WTC11 (cell line): Measurements from ENCODE around the gene CEMIP. TPM values are rescaled to one million over a fixed set of nuclear protein-coding genes. Genes with fewer than 3 reads are reported as not detected.

Source experiments
- ATAC-seq: fragments of 200-7000 bp; cut with Tn5 transposase; 2 replicates; pipeline ENCODE4 v1.10.0; 2021; ENCODE audit warnings: mild to moderate bottlenecking, moderate library complexity
- CTCF ChIA-PET: fragments of 300-600 bp; sonication (Branson Sonifier 250); formaldehyde crosslinking; loops from one replicate; lab custom pipeline; 2021; ENCODE audit warnings: antibody characterized with exemption; lab: Charles Lee
- POLR2A ChIA-PET: fragments of 350-600 bp; sonication (Branson Sonifier 250); formaldehyde crosslinking; loops from one replicate; lab custom pipeline; 2021; ENCODE audit warnings: antibody characterized with exemption; lab: Charles Lee
- DNase-seq: peaks from one replicate; pipeline ENCODE4 v3.0.0; 2021; ENCODE audit warnings: low spot score
- H3K27ac Mint-ChIP-seq: 2 replicates; pipeline ENCODE4 v1.8.0; 2021; ENCODE audit warnings: mixed read lengths
- H3K27me3 Mint-ChIP-seq: 2 replicates; pipeline ENCODE4 v1.8.0; 2021; ENCODE audit warnings: low read depth, mild to moderate bottlenecking, moderate library complexity, mixed read lengths
- H3K36me3 Mint-ChIP-seq: 2 replicates; pipeline ENCODE4 v1.8.0; 2021; ENCODE audit warnings: mixed read lengths
- H3K4me1 Mint-ChIP-seq: 2 replicates; pipeline ENCODE4 v1.8.0; 2022; ENCODE audit warnings: mixed read lengths
- H3K4me3 Mint-ChIP-seq: 2 replicates; pipeline ENCODE4 v1.8.0; 2021; ENCODE audit warnings: mild to moderate bottlenecking, moderate library complexity, mixed read lengths
- H3K9me3 Mint-ChIP-seq: 2 replicates; pipeline ENCODE4 v1.8.0; 2021; ENCODE audit warnings: mixed read lengths
- ESRRA ChIP-seq: sonication (generic); formaldehyde crosslinking; IDR thresholded peaks from 2 replicates; pipeline ENCODE4 v1.8.1; 2022; ENCODE audit warnings: mild to moderate bottlenecking, missing genetic modification reagents, borderline replicate concordance
- MXD4 ChIP-seq: fragments of 250-450 bp; sonication (Bioruptor Pico); IDR thresholded peaks from 2 replicates; pipeline ENCODE4 v1.8.0; 2021; ENCODE audit warnings: mild to moderate bottlenecking, moderate library complexity, borderline replicate concordance
- NFE2L1 ChIP-seq: sonication (generic); formaldehyde crosslinking; IDR thresholded peaks from 2 replicates; pipeline ENCODE4 v1.8.1; 2023; ENCODE audit warnings: missing genetic modification reagents
- PREB ChIP-seq: sonication (generic); formaldehyde crosslinking; IDR thresholded peaks from 2 replicates; pipeline ENCODE4 v1.8.1; 2022; ENCODE audit warnings: mild to moderate bottlenecking, missing genetic modification reagents, moderate library complexity, borderline replicate concordance
- SMAD4 ChIP-seq: sonication (generic); formaldehyde crosslinking; IDR thresholded peaks from 2 replicates; pipeline ENCODE4 v1.8.0; 2022; ENCODE audit warnings: mild to moderate bottlenecking, missing genetic modification reagents
- ZNF263 ChIP-seq: sonication (generic); formaldehyde crosslinking; IDR thresholded peaks from 2 replicates; pipeline ENCODE4 v1.8.1; 2022; ENCODE audit warnings: low read depth, mild to moderate bottlenecking, moderate library complexity, missing genetic modification reagents
- total RNA-seq: library from RNA; stranded (reverse); gene quantifications from 3 replicates; pipeline ENCODE4 v1.2.3, GENCODE V29; 2021
- TF ChIP-seq, protein P1 (sequence below): sonication (generic); formaldehyde crosslinking; IDR thresholded peaks from 2 replicates; pipeline ENCODE4 v1.8.1; 2023; ENCODE audit warnings: mild to moderate bottlenecking, missing genetic modification reagents
- TF ChIP-seq, protein P2 (sequence below): sonication (generic); formaldehyde crosslinking; IDR thresholded peaks from 2 replicates; pipeline ENCODE4 v1.8.0; 2022; ENCODE audit warnings: mild to moderate bottlenecking, missing genetic modification reagents
- TF ChIP-seq, protein P3 (sequence below): sonication (generic); formaldehyde crosslinking; conservative IDR thresholded peaks from 2 replicates; pipeline ENCODE4 v1.8.1; 2023; ENCODE audit warnings: mild to moderate bottlenecking, low read depth, missing genetic modification reagents, moderate library complexity
- TF ChIP-seq, protein P4 (sequence below): fragments of 250-450 bp; sonication (Bioruptor Pico); IDR thresholded peaks from 2 replicates; pipeline ENCODE4 v2.1.2; 2022; ENCODE audit warnings: mild to moderate bottlenecking, moderate library complexity
- TF ChIP-seq, protein P5 (sequence below): fragments of 250-450 bp; sonication (Bioruptor Pico); IDR thresholded peaks from 2 replicates; pipeline ENCODE4 v1.9.0; 2021; ENCODE audit warnings: mild to moderate bottlenecking, borderline replicate concordance

Gene CEMIP
- total RNA-seq, 1 experiment from 2014 or later = 0.87 TPM

DNA sequence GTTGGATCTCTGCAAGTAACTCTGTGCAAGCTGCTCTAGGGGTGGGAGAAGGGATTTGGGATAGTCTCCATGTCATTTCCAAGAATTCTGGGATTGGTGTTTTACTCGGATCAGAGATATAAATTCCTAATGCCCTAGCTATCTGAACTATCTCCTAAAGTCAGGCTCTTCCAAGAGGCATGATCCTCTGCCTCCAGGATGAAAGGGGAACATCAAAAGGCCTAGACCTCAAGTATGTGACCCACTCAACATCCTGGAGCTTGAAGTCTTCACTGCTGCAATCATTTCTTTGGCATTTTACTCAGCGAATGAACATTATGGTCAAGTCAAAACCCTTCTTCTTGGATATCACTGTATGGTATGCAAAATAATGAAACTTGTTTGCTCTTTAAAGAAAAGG lies 104.5 kb downstream of the CEMIP start (continued):
- TF ChIP-seq, protein P1, sequence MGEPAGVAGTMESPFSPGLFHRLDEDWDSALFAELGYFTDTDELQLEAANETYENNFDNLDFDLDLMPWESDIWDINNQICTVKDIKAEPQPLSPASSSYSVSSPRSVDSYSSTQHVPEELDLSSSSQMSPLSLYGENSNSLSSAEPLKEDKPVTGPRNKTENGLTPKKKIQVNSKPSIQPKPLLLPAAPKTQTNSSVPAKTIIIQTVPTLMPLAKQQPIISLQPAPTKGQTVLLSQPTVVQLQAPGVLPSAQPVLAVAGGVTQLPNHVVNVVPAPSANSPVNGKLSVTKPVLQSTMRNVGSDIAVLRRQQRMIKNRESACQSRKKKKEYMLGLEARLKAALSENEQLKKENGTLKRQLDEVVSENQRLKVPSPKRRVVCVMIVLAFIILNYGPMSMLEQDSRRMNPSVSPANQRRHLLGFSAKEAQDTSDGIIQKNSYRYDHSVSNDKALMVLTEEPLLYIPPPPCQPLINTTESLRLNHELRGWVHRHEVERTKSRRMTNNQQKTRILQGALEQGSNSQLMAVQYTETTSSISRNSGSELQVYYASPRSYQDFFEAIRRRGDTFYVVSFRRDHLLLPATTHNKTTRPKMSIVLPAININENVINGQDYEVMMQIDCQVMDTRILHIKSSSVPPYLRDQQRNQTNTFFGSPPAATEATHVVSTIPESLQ (CRISPR knock-in tag) = no peak
- TF ChIP-seq, protein P2, sequence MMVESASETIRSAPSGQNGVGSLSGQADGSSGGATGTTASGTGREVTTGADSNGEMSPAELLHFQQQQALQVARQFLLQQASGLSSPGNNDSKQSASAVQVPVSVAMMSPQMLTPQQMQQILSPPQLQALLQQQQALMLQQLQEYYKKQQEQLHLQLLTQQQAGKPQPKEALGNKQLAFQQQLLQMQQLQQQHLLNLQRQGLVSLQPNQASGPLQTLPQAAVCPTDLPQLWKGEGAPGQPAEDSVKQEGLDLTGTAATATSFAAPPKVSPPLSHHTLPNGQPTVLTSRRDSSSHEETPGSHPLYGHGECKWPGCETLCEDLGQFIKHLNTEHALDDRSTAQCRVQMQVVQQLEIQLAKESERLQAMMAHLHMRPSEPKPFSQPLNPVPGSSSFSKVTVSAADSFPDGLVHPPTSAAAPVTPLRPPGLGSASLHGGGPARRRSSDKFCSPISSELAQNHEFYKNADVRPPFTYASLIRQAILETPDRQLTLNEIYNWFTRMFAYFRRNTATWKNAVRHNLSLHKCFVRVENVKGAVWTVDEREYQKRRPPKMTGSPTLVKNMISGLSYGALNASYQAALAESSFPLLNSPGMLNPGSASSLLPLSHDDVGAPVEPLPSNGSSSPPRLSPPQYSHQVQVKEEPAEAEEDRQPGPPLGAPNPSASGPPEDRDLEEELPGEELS (CRISPR knock-in tag) = no peak
- TF ChIP-seq ZNF263 = no peak

- Mint-ChIP-seq H3K36me3 (no peaks in the 10 kb centered on the region), H3K4me1 (peaks cover 25% of the 10 kb centered on the region), H3K27me3 (peaks cover 6% of the 10 kb centered on the region), H3K4me3 (no peak overlapping the region), H3K27ac (no peak overlapping the region), H3K9me3 (no peaks in the 10 kb centered on the region)
- POLR2A ChIA-PET = no interaction called here
- TF ChIP-seq, protein P3, sequence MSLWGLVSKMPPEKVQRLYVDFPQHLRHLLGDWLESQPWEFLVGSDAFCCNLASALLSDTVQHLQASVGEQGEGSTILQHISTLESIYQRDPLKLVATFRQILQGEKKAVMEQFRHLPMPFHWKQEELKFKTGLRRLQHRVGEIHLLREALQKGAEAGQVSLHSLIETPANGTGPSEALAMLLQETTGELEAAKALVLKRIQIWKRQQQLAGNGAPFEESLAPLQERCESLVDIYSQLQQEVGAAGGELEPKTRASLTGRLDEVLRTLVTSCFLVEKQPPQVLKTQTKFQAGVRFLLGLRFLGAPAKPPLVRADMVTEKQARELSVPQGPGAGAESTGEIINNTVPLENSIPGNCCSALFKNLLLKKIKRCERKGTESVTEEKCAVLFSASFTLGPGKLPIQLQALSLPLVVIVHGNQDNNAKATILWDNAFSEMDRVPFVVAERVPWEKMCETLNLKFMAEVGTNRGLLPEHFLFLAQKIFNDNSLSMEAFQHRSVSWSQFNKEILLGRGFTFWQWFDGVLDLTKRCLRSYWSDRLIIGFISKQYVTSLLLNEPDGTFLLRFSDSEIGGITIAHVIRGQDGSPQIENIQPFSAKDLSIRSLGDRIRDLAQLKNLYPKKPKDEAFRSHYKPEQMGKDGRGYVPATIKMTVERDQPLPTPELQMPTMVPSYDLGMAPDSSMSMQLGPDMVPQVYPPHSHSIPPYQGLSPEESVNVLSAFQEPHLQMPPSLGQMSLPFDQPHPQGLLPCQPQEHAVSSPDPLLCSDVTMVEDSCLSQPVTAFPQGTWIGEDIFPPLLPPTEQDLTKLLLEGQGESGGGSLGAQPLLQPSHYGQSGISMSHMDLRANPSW (CRISPR knock-in tag) = no peak
- DNase-seq = no peak
- CTCF ChIA-PET = interaction anchor here (0.5 to 1.6 kb wide), 2 partner anchors 109 to 931 kb away, joined by 4 read pairs; no protein-coding TSS in a partner anchor
- no peak for ATAC-seq
Measured at GRCh38 chr15:80885016-80885579, 105.9 kb downstream of the CEMIP start.

DNA sequence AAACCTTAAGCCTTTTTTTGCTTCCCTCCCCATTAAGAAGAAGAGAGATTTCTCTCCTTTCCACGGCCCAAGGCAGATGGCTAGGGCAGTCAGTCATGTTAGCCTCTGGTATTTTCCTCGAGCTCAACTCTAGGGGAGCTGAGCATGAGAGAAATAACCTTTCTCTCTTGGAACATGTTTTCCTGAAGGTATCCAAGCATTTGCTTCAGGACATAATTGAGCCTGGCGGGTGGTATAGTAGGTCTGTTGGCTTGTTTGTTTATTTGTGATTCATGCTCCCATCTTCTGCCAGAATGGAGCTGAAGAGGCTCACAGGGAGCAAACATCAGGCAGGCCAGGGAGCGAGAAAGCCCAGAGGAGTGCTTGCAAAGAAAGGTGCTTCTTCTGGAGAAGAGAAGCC lies 108.0 kb downstream of the CEMIP start:
- ATAC-seq (peak; percentile 47), DNase-seq (no peak)
- Mint-ChIP-seq H3K27ac (no peak overlapping the region), H3K36me3 (no peaks in the 10 kb centered on the region), H3K4me3 (no peak overlapping the region), H3K4me1 (peaks cover 25% of the 10 kb centered on the region), H3K27me3 (peaks cover 3% of the 10 kb centered on the region; the same call in 1 of the 2 replicates), H3K9me3 (no peaks in the 10 kb centered on the region)
- ChIA-PET CTCF (interaction anchor here (0.9 to 3.4 kb wide), 5 partner anchors 9 to 1034 kb away, joined by 3 to 15 read pairs (median 3); partner anchors contain the start of gene CEMIP), POLR2A (no interaction called here)
- TF ChIP-seq SMAD4 (CRISPR knock-in tag) (no peak), ESRRA (CRISPR knock-in tag) (no peak), PREB (CRISPR knock-in tag) (no peak), NFE2L1 (CRISPR knock-in tag) (no peak), MXD4 (CRISPR knock-in tag) (no peak)
- TF ChIP-seq, protein P4, sequence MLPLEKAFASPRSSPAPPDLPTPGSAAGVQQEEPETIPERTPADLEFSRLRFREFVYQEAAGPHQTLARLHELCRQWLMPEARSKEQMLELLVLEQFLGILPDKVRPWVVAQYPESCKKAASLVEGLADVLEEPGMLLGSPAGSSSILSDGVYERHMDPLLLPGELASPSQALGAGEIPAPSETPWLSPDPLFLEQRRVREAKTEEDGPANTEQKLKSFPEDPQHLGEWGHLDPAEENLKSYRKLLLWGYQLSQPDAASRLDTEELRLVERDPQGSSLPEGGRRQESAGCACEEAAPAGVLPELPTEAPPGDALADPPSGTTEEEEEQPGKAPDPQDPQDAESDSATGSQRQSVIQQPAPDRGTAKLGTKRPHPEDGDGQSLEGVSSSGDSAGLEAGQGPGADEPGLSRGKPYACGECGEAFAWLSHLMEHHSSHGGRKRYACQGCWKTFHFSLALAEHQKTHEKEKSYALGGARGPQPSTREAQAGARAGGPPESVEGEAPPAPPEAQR (CRISPR knock-in tag) = no peak
- TF ChIP-seq, protein P2 (CRISPR knock-in tag) = no peak
- TF ChIP-seq, protein P5, sequence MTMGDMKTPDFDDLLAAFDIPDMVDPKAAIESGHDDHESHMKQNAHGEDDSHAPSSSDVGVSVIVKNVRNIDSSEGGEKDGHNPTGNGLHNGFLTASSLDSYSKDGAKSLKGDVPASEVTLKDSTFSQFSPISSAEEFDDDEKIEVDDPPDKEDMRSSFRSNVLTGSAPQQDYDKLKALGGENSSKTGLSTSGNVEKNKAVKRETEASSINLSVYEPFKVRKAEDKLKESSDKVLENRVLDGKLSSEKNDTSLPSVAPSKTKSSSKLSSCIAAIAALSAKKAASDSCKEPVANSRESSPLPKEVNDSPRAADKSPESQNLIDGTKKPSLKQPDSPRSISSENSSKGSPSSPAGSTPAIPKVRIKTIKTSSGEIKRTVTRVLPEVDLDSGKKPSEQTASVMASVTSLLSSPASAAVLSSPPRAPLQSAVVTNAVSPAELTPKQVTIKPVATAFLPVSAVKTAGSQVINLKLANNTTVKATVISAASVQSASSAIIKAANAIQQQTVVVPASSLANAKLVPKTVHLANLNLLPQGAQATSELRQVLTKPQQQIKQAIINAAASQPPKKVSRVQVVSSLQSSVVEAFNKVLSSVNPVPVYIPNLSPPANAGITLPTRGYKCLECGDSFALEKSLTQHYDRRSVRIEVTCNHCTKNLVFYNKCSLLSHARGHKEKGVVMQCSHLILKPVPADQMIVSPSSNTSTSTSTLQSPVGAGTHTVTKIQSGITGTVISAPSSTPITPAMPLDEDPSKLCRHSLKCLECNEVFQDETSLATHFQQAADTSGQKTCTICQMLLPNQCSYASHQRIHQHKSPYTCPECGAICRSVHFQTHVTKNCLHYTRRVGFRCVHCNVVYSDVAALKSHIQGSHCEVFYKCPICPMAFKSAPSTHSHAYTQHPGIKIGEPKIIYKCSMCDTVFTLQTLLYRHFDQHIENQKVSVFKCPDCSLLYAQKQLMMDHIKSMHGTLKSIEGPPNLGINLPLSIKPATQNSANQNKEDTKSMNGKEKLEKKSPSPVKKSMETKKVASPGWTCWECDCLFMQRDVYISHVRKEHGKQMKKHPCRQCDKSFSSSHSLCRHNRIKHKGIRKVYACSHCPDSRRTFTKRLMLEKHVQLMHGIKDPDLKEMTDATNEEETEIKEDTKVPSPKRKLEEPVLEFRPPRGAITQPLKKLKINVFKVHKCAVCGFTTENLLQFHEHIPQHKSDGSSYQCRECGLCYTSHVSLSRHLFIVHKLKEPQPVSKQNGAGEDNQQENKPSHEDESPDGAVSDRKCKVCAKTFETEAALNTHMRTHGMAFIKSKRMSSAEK (CRISPR knock-in tag) = no peak
